ENCODE measurements around the gene AP3S2. TPM values are rescaled to one million over a fixed set of nuclear protein-coding genes. Genes with fewer than 3 reads are reported as not detected.

Gene AP3S2
- total RNA-seq, 1 donor from 2014 or later, result 22.7 TPM

DNA sequence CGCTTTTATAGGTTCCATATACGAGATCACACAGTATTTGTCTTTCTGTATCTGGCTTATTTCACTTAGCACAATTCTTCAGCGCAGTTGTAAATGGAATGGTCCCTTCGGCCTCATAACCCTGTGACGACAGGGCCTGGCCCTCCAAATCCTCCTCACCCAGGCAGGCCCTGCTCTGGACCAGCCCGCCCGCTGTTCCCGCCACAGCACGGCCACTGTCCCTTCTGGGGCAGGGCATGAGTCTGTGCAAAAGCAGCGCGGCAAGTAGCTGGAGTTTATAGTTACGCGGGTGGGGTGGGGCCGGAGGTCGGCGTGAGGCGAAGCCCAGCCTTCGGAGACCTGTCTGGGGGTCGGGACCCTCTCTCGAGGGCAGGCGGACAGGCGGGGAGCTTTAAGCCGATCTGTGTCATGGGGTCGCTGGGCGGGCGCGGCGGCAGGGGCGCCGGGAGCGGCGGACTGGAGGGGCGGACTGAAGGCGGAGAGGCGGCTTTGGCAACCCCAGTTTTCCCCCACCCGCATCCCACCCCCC, 18.4 kb upstream of the AP3S2 start:
- TF ChIP-seq, protein P1, sequence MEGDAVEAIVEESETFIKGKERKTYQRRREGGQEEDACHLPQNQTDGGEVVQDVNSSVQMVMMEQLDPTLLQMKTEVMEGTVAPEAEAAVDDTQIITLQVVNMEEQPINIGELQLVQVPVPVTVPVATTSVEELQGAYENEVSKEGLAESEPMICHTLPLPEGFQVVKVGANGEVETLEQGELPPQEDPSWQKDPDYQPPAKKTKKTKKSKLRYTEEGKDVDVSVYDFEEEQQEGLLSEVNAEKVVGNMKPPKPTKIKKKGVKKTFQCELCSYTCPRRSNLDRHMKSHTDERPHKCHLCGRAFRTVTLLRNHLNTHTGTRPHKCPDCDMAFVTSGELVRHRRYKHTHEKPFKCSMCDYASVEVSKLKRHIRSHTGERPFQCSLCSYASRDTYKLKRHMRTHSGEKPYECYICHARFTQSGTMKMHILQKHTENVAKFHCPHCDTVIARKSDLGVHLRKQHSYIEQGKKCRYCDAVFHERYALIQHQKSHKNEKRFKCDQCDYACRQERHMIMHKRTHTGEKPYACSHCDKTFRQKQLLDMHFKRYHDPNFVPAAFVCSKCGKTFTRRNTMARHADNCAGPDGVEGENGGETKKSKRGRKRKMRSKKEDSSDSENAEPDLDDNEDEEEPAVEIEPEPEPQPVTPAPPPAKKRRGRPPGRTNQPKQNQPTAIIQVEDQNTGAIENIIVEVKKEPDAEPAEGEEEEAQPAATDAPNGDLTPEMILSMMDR (conservative IDR thresholded peaks at IDR 0.05; ENCODE audit: low read depth, low read length), result no peak
- peak overlapping the region; percentile 74 for H3K4me3 ChIP-seq (ENCODE audit: low read depth, low read length)
- DNase-seq (ENCODE audit: low read depth), result no peak

GRCh38 chr15:89910891-89911626, 17.3 kb upstream of the AP3S2 start:
- H3K4me3 ChIP-seq (ENCODE audit: low read depth, low read length), result no peak overlapping the region
- no peak for DNase-seq (ENCODE audit: low read depth)
- TF ChIP-seq, protein P1 (conservative IDR thresholded peaks at IDR 0.05; ENCODE audit: low read depth, low read length), result no peak

GRCh38 chr15:89909611-89910010, 15.8 kb upstream of the AP3S2 start:
- TF ChIP-seq, protein P1 (conservative IDR thresholded peaks at IDR 0.05; ENCODE audit: low read depth, low read length), result no peak
- DNase-seq (ENCODE audit: low read depth), result no peak
- H3K4me3 ChIP-seq (ENCODE audit: low read depth, low read length), result no peak overlapping the region

GRCh38 chr15:89908226-89908625, 14.4 kb upstream of the AP3S2 start:
- TF ChIP-seq, protein P1 (conservative IDR thresholded peaks at IDR 0.05; ENCODE audit: low read depth, low read length), result no peak
- DNase-seq (ENCODE audit: low read depth), result no peak
- no peak overlapping the region for H3K4me3 ChIP-seq (ENCODE audit: low read depth, low read length)

DNA sequence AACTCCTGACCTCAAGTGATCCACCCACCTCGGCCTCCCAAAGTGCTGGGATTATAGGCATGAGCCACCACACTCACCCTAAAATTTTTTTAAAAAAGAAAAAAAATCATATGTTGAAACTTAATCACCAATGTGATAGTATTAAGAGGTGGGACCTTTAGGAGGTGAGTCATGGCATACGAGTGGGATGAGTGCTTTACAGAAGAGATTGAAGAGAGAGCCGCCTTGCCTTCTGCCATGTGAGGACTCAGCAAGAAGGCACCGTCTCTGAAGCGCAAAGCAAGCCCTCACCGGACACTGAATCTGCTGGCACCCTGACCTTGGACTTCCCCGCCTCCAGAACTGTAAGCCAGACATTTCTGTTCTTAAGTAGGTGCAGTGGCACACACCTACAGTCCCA, 13.5 kb upstream of the AP3S2 start:
- no peak for DNase-seq (ENCODE audit: low read depth)
- TF ChIP-seq, protein P1 (conservative IDR thresholded peaks at IDR 0.05; ENCODE audit: low read depth, low read length), result no peak
- H3K4me3 ChIP-seq (ENCODE audit: low read depth, low read length), result no peak overlapping the region

DNA sequence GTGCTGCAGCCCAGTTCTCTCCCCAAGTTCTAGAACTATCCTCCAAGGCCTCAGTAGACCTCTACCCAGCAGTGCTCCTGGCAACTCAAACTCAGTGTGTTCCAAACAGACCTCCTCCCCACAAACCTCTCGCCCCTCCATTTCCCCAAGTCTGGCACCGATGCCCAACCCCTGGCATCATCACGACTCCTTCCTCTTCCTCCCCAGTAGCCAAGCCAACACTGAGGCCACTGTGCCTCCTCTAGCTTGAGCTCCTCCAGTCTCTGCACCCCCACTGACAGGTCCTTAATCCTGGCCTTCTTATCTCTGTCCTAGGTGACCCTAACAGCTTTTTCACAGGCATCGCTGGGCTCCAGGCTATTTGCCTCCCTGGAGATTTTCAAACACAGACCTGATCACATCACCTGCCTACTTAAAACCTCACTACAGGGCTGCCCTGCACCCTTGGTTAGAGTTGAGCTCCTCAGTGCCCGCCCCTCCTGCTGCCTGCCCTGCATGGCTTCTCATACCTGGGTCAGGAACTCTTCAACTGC, 12.1 kb upstream of the AP3S2 start:
- H3K4me3 ChIP-seq (ENCODE audit: low read depth, low read length), result no peak overlapping the region
- TF ChIP-seq, protein P1 (conservative IDR thresholded peaks at IDR 0.05; ENCODE audit: low read depth, low read length), result no peak
- DNase-seq (ENCODE audit: low read depth), result no peak

Measured in epithelial cell of proximal tubule (primary cell).